ENCODE results near the gene UNK. TPM values are rescaled to one million over a fixed set of nuclear protein-coding genes. Genes with fewer than 3 reads are reported as not detected.

UNK gene
- polyA plus RNA-seq, 2 donors = 18.2 to 26.3 TPM

DNA sequence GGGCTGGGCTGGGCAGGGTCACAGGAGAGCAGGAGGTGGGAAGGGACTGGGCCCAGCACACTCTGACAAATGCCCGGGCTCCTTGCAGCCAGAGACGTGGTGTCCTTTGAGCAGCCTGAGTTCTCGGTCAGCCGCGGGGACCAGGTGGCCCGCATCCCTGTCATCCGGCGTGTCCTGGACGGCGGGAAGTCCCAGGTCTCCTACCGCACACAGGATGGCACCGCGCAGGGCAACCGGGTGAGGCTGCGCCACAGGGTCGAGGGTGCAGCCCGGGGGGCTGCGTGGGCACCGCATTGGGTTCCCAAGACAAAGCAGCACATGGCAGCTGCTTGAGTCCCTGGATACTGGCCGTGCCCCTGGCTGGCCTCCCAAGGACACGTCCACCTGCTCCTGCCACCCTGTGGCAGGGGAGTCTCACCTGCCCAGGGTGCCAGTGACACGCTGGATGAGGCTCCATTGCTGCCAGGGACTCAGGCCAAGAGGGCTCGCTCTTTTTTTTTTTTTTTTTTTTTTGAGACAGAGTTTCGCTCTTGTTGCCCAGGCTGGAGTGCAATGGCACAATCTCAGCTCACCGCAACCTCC is 40.9 kb upstream of the UNK start:
- Histone ChIP-seq H3K9me3 (ENCODE audit: control insufficient read depth in 2 of 2, insufficient read depth in 1 of 2, low read depth in 1 of 2, low read length in 1 of 2) (peaks cover 0 to 2% of the 10 kb centered on the region in 2 donors), H3K4me3 (ENCODE audit: low read depth in 1 of 2, low read length in 2 of 2) (no peak overlapping the region), H3K27ac (ENCODE audit: low read depth in 2 of 2, low read length in 1 of 2) (no peak overlapping the region), H3K4me1 (ENCODE audit: control insufficient read depth in 2 of 2, insufficient read depth in 2 of 2, low read length in 1 of 2) (no peaks in the 10 kb centered on the region), H3K36me3 (ENCODE audit: control insufficient read depth in 2 of 2, insufficient read depth in 2 of 2, low read length in 1 of 2) (peaks cover 4 to 34% of the 10 kb centered on the region in 2 donors), H3K27me3 (ENCODE audit: control insufficient read depth in 1 of 2, insufficient read depth in 2 of 2, low read length in 2 of 2) (no peaks in the 10 kb centered on the region)
- WGBS, 2 donors = 91 to 93% methylated on average over 24 to 25 of the region's 25 CpGs

DNA sequence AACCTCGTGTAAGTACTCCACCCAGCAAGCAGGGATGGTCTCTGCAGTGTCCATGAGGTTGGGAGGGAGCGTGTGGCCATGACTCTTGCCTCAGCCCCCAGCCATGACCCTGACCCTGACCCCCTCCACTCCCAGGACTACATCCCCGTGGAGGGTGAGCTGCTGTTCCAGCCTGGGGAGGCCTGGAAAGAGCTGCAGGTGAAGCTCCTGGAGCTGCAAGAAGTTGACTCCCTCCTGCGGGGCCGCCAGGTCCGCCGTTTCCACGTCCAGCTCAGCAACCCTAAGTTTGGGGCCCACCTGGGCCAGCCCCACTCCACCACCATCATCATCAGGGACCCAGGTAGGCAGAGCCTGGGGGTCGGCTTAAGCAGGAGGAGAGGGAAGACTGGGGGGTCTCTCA is 35.9 kb upstream of the UNK start:
- H3K27ac ChIP-seq (ENCODE audit: low read depth in 2 of 2, low read length in 1 of 2) = no peak overlapping the region
- H3K9me3 ChIP-seq (ENCODE audit: control insufficient read depth in 2 of 2, insufficient read depth in 1 of 2, low read depth in 1 of 2, low read length in 1 of 2) = no peaks in the 10 kb centered on the region
- H3K4me3 ChIP-seq (ENCODE audit: low read depth in 1 of 2, low read length in 2 of 2) = no peak overlapping the region
- peaks cover 3 to 28% of the 10 kb centered on the region in 2 donors for H3K36me3 ChIP-seq (ENCODE audit: control insufficient read depth in 2 of 2, insufficient read depth in 2 of 2, low read length in 1 of 2)
- WGBS, 2 donors = 81 to 83% methylated on average over 9 of the region's 9 CpGs
- no peaks in the 10 kb centered on the region for H3K4me1 ChIP-seq (ENCODE audit: control insufficient read depth in 2 of 2, insufficient read depth in 2 of 2, low read length in 1 of 2)
- H3K27me3 ChIP-seq (ENCODE audit: control insufficient read depth in 1 of 2, insufficient read depth in 2 of 2, low read length in 2 of 2) = no peaks in the 10 kb centered on the region

DNA sequence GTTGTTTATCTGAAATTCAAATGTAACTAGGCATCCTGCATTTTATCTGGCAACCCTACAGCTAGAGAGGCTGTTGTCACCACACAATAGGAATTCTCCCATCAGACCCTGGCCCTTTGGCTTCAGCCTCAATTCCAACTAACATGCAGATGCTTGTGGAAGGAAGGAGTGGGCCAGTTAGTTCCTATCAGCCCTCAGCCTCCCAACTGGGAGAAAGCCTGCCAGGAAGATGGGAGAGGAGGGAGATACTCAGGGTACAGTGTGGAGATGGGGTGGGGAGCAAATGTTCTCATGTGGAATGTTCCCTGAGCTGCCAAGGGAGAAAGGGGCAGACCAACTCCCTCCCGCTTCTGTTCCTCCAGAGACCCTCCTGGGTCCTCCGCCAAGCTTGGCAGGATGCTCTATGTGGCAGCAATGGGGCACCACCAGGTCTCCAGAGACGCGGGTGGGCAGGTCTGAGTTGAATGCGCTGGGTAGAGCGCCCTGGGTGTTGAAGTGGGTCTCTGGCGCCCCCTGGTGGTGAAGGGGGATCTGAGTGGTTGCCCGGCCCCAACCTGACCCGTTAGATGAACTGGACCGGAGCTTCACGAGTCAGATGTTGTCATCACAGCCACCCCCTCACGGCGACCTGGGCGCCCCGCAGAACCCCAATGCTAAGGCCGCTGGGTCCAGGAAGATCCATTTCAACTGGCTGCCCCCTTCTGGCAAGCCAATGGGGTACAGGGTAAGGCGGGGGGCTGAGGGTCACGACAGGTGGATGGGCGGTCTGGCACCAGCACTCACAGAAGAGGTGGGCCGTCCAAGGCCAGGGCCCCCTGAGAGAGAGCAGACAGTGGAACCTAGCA is 34.8 kb upstream of the UNK start:
- Histone ChIP-seq H3K27ac (ENCODE audit: low read depth in 2 of 2, low read length in 1 of 2) (no peak overlapping the region), H3K9me3 (ENCODE audit: control insufficient read depth in 2 of 2, insufficient read depth in 1 of 2, low read depth in 1 of 2, low read length in 1 of 2) (no peaks in the 10 kb centered on the region), H3K4me3 (ENCODE audit: low read depth in 1 of 2, low read length in 2 of 2) (no peak overlapping the region), H3K27me3 (ENCODE audit: control insufficient read depth in 1 of 2, insufficient read depth in 2 of 2, low read length in 2 of 2) (no peaks in the 10 kb centered on the region), H3K36me3 (ENCODE audit: control insufficient read depth in 2 of 2, insufficient read depth in 2 of 2, low read length in 1 of 2) (peaks cover 3 to 30% of the 10 kb centered on the region in 2 donors), H3K4me1 (ENCODE audit: control insufficient read depth in 2 of 2, insufficient read depth in 2 of 2, low read length in 1 of 2) (no peaks in the 10 kb centered on the region)
- 28 to 30% methylated on average over 20 of the region's 20 CpGs for WGBS, 2 donors

- no peaks in the 10 kb centered on the region for H3K9me3 ChIP-seq (ENCODE audit: control insufficient read depth in 2 of 2, insufficient read depth in 1 of 2, low read depth in 1 of 2, low read length in 1 of 2)
- peaks cover 3 to 37% of the 10 kb centered on the region in 2 donors for H3K36me3 ChIP-seq (ENCODE audit: control insufficient read depth in 2 of 2, insufficient read depth in 2 of 2, low read length in 1 of 2)
- H3K4me1 ChIP-seq (ENCODE audit: control insufficient read depth in 2 of 2, insufficient read depth in 2 of 2, low read length in 1 of 2) = peaks cover 0 to 4% of the 10 kb centered on the region in 2 donors
- H3K4me3 ChIP-seq (ENCODE audit: low read depth in 1 of 2, low read length in 2 of 2) = no peak overlapping the region
- 83 to 87% methylated on average over 23 of the region's 23 CpGs for WGBS, 2 donors
- no peaks in the 10 kb centered on the region for H3K27me3 ChIP-seq (ENCODE audit: control insufficient read depth in 1 of 2, insufficient read depth in 2 of 2, low read length in 2 of 2)
- no peak overlapping the region for H3K27ac ChIP-seq (ENCODE audit: low read depth in 2 of 2, low read length in 1 of 2)
Observed at GRCh38 chr17:75750661-75751423, 33.8 kb upstream of the UNK start.

- Histone ChIP-seq H3K27ac (ENCODE audit: low read depth in 2 of 2, low read length in 1 of 2) (no peak overlapping the region), H3K4me3 (ENCODE audit: low read depth in 1 of 2, low read length in 2 of 2) (no peak overlapping the region), H3K27me3 (ENCODE audit: control insufficient read depth in 1 of 2, insufficient read depth in 2 of 2, low read length in 2 of 2) (no peaks in the 10 kb centered on the region), H3K9me3 (ENCODE audit: control insufficient read depth in 2 of 2, insufficient read depth in 1 of 2, low read depth in 1 of 2, low read length in 1 of 2) (no peaks in the 10 kb centered on the region), H3K4me1 (ENCODE audit: control insufficient read depth in 2 of 2, insufficient read depth in 2 of 2, low read length in 1 of 2) (peaks cover 0 to 4% of the 10 kb centered on the region in 2 donors), H3K36me3 (ENCODE audit: control insufficient read depth in 2 of 2, insufficient read depth in 2 of 2, low read length in 1 of 2) (peaks cover 3 to 47% of the 10 kb centered on the region in 2 donors)
- WGBS, 2 donors = 82 to 84% methylated on average over 24 of the region's 24 CpGs
Observed at GRCh38 chr17:75751676-75752404, 32.8 kb upstream of the UNK start.

DNA sequence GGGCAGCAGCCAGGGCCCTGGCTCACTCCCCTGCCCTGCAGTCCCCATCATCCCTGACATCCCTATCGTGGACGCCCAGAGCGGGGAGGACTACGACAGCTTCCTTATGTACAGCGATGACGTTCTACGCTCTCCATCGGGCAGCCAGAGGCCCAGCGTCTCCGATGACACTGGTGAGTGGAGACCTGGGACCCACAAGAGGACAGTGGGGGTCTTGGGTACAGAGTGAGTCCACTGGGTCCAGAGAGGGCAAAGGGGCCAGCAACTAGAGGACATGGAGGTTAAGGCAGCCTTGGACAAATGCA is 32.2 kb upstream of the UNK start:
- peaks cover 0 to 4% of the 10 kb centered on the region in 2 donors for H3K4me1 ChIP-seq (ENCODE audit: control insufficient read depth in 2 of 2, insufficient read depth in 2 of 2, low read length in 1 of 2)

DNA sequence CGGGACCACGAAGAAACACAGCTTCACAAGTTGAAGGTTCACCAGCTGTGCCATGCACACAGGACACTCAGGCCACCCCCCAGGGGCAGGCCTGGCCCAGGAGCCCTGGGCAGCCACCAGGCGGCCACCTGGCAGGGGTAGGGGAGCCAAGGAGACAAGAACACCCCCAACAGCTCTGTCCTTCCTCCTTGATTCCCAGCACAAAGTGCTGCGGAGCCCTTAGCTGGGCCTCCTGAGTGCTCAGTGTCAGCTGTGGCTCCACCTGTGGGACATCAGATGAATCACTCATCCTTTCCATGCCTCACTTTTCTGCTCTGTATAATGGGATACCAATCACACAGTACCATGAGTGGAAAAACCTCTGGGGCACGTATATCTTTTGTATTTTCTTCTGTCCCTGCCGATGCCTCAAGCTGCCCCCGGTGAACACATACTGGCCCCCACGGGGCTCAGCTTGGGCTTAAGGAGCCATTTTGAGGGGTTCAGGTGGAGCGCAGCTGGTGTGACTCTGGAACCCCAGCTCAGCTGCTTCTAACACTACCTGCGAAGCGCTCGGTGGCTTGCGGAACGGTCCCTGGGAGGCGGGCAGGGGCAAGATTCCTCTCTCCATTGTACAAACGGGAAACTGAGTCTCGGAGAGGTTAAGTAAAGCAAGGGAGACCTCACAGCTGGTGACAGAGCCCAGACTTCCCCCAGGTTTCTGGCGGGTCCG is 31.6 kb upstream of the UNK start:
- Histone ChIP-seq H3K36me3 (ENCODE audit: control insufficient read depth in 2 of 2, insufficient read depth in 2 of 2, low read length in 1 of 2) (peaks cover 3 to 58% of the 10 kb centered on the region in 2 donors), H3K9me3 (ENCODE audit: control insufficient read depth in 2 of 2, insufficient read depth in 1 of 2, low read depth in 1 of 2, low read length in 1 of 2) (no peaks in the 10 kb centered on the region), H3K27ac (ENCODE audit: low read depth in 2 of 2, low read length in 1 of 2) (no peak overlapping the region), H3K4me1 (ENCODE audit: control insufficient read depth in 2 of 2, insufficient read depth in 2 of 2, low read length in 1 of 2) (peaks cover 0 to 4% of the 10 kb centered on the region in 2 donors), H3K4me3 (ENCODE audit: low read depth in 1 of 2, low read length in 2 of 2) (no peak overlapping the region), H3K27me3 (ENCODE audit: control insufficient read depth in 1 of 2, insufficient read depth in 2 of 2, low read length in 2 of 2) (no peaks in the 10 kb centered on the region)
- 73 to 76% methylated on average over 19 of the region's 19 CpGs for WGBS, 2 donors

More for the DNA sequence above, 32.2 kb upstream of the UNK start:
- Histone ChIP-seq H3K27ac (ENCODE audit: low read depth in 2 of 2, low read length in 1 of 2) (no peak overlapping the region), H3K9me3 (ENCODE audit: control insufficient read depth in 2 of 2, insufficient read depth in 1 of 2, low read depth in 1 of 2, low read length in 1 of 2) (no peaks in the 10 kb centered on the region), H3K27me3 (ENCODE audit: control insufficient read depth in 1 of 2, insufficient read depth in 2 of 2, low read length in 2 of 2) (no peaks in the 10 kb centered on the region), H3K4me3 (ENCODE audit: low read depth in 1 of 2, low read length in 2 of 2) (no peak overlapping the region), H3K36me3 (ENCODE audit: control insufficient read depth in 2 of 2, insufficient read depth in 2 of 2, low read length in 1 of 2) (peaks cover 3 to 52% of the 10 kb centered on the region in 2 donors)
- 92 to 94% methylated on average over 10 of the region's 10 CpGs for whole genome bisulfite sequencing, 2 donors

- no peaks in the 10 kb centered on the region for H3K9me3 ChIP-seq (ENCODE audit: control insufficient read depth in 2 of 2, insufficient read depth in 1 of 2, low read depth in 1 of 2, low read length in 1 of 2)
- peaks cover 3 to 61% of the 10 kb centered on the region in 2 donors for H3K36me3 ChIP-seq (ENCODE audit: control insufficient read depth in 2 of 2, insufficient read depth in 2 of 2, low read length in 1 of 2)
- H3K4me3 ChIP-seq (ENCODE audit: low read depth in 1 of 2, low read length in 2 of 2) = peak overlapping the region in 1 of 2 donors; percentile 24
- H3K27me3 ChIP-seq (ENCODE audit: control insufficient read depth in 1 of 2, insufficient read depth in 2 of 2, low read length in 2 of 2) = no peaks in the 10 kb centered on the region
- no peak overlapping the region for H3K27ac ChIP-seq (ENCODE audit: low read depth in 2 of 2, low read length in 1 of 2)
- peaks cover 0 to 4% of the 10 kb centered on the region in 2 donors for H3K4me1 ChIP-seq (ENCODE audit: control insufficient read depth in 2 of 2, insufficient read depth in 2 of 2, low read length in 1 of 2)
- WGBS, 2 donors = 46 to 50% methylated on average over 43 to 76 of the region's 76 CpGs
Observed at GRCh38 chr17:75753514-75754377, 30.9 kb upstream of the UNK start.

All from esophagus (tissue), 2 donors.